HCT116 (cell line): ENCODE data around the gene RHOBTB1.

ENCODE experiments used
- EZH2 ChIP-seq: fragments of 200-600 bp; sonication (generic); IDR thresholded peaks from 2 replicates; pipeline ENCODE4 v1.6.1; 2017; ENCODE audit warnings: antibody characterized with exemption, mixed run types
- EZH2phosphoT487 ChIP-seq: fragments of 200-600 bp; IDR thresholded peaks from 2 replicates; pipeline ENCODE4 v1.6.1; 2018; ENCODE audit warnings: antibody characterized with exemption, borderline replicate concordance
- FOSL1 ChIP-seq: IDR thresholded peaks from 2 replicates; pipeline ENCODE4 v1.6.1; 2012; ENCODE audit warnings: low read depth
- JUND ChIP-seq: IDR thresholded peaks from 2 replicates; pipeline ENCODE4 v1.6.1; 2012
- POLR2A ChIP-seq: IDR thresholded peaks from 2 replicates; pipeline ENCODE4 v1.7.0; 2011; ENCODE audit warnings: borderline replicate concordance; ENCODE audit not compliant: insufficient read depth, insufficient read length; ENCODE audit errors: extremely low read depth
- POLR2AphosphoS5 ChIP-seq: IDR thresholded peaks from 2 replicates; pipeline ENCODE4 v1.6.1; 2011; ENCODE audit warnings: mild to moderate bottlenecking, low read depth, low read length, moderate library complexity
- REST ChIP-seq: IDR thresholded peaks from 2 replicates; pipeline ENCODE4 v1.6.1; 2012; ENCODE audit warnings: low read depth
- SRF ChIP-seq: IDR thresholded peaks from 2 replicates; pipeline ENCODE4 v1.6.1; 2012; ENCODE audit warnings: low read depth
- ZBTB33 ChIP-seq: IDR thresholded peaks from 2 replicates; pipeline ENCODE4 v1.6.1; 2011; ENCODE audit warnings: mild to moderate bottlenecking, low read length, moderate library complexity; ENCODE audit not compliant: insufficient replicate concordance; ENCODE audit errors: extremely low read depth
- ZFX ChIP-seq: fragments of 450-650 bp; IDR thresholded peaks from 2 replicates; pipeline ENCODE4 v1.6.1; 2017
- TF ChIP-seq, protein P1 (sequence below), 3 experiments: fragments of 200-600 bp in 1 of 3; sonication (generic) in 1 of 3; IDR thresholded peaks in 2 of 3; conservative IDR thresholded peaks in 1 of 3; 2 replicates each; pipeline ENCODE4 v1.5.1; 2012 to 2017; ENCODE audit warnings: low read depth in 2 of 3, low read length in 2 of 3, antibody characterized with exemption in 1 of 3, borderline replicate concordance in 1 of 3, control low read depth in 1 of 3, mild to moderate bottlenecking in 1 of 3, mixed read lengths in 1 of 3, mixed run types in 1 of 3, moderate library complexity in 1 of 3; ENCODE audit not compliant: insufficient read depth in 1 of 3
- TF ChIP-seq, protein P2 (sequence below): IDR thresholded peaks from 2 replicates; pipeline ENCODE4 v1.6.1; 2012

DNA sequence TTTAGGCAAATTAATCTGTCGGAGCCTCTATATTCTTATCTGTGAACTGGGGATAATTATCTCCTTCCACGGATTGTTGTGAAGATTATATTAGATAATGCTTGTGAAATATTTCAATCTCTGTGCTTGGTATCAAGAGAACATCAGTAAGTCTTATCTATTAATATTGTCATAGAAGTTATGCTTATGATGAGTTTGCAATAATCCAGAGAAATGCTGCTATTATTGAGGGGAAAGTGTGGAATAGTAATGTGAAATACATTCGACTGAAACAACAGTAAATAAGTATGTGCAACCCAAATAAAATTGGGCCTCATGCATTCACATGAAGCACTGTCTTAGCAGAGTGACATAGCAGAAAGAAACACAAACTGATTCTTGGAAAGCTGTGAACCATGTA is 13.7 kb downstream of the RHOBTB1 start:
- TF ChIP-seq, protein P1, sequence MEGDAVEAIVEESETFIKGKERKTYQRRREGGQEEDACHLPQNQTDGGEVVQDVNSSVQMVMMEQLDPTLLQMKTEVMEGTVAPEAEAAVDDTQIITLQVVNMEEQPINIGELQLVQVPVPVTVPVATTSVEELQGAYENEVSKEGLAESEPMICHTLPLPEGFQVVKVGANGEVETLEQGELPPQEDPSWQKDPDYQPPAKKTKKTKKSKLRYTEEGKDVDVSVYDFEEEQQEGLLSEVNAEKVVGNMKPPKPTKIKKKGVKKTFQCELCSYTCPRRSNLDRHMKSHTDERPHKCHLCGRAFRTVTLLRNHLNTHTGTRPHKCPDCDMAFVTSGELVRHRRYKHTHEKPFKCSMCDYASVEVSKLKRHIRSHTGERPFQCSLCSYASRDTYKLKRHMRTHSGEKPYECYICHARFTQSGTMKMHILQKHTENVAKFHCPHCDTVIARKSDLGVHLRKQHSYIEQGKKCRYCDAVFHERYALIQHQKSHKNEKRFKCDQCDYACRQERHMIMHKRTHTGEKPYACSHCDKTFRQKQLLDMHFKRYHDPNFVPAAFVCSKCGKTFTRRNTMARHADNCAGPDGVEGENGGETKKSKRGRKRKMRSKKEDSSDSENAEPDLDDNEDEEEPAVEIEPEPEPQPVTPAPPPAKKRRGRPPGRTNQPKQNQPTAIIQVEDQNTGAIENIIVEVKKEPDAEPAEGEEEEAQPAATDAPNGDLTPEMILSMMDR (IDR thresholded peaks at IDR 0.05 in 2 of 3, conservative IDR thresholded peaks at IDR 0.05 in 1 of 3; ENCODE audit: borderline replicate concordance in 1 of 3, insufficient read depth in 1 of 3, low read depth in 2 of 3, low read length in 2 of 3), result no peak
- TF ChIP-seq POLR2A (no peak), FOSL1 (no peak), POLR2AphosphoS5 (no peak), JUND (no peak), REST (no peak), EZH2 (no peak), SRF (no peak), ZFX (no peak), ZBTB33 (no peak), EZH2phosphoT487 (no peak)
- TF ChIP-seq, protein P2, sequence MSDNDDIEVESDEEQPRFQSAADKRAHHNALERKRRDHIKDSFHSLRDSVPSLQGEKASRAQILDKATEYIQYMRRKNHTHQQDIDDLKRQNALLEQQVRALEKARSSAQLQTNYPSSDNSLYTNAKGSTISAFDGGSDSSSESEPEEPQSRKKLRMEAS, result no peak
